Nephron (organoid): ENCODE measurements around the gene KRT39.
A peak's percentile ranks its signal among the peaks of the same experiment; 100 is the strongest.

ENCODE experiments used
- H3K27ac Mint-ChIP-seq, 3 experiments: 2 replicates each; pipeline ENCODE4 v1.8.0; 2020; ENCODE audit warnings: mixed read lengths in 3 of 3, mild to moderate bottlenecking in 2 of 3, moderate library complexity in 1 of 3
- H3K27me3 Mint-ChIP-seq: 2 replicates; pipeline ENCODE4 v1.8.0; 2021; ENCODE audit warnings: low read depth, mild to moderate bottlenecking, moderate library complexity, mixed read lengths
- H3K36me3 Mint-ChIP-seq: 2 replicates; pipeline ENCODE4 v1.8.0; 2020; ENCODE audit warnings: low read depth, mixed read lengths
- H3K4me1 Mint-ChIP-seq: 2 replicates; pipeline ENCODE4 v1.8.0; 2020; ENCODE audit warnings: mixed read lengths
- H3K4me3 Mint-ChIP-seq, 3 experiments: 2 replicates each; pipeline ENCODE4 v1.8.0; 2020; ENCODE audit warnings: mild to moderate bottlenecking in 3 of 3, mixed read lengths in 3 of 3, moderate library complexity in 2 of 3
- H3K9me3 Mint-ChIP-seq: 2 replicates; pipeline ENCODE4 v1.8.0; 2020; ENCODE audit warnings: mixed read lengths
- TF ChIP-seq, protein P1 (sequence below), 3 experiments: fragments of 200-600 bp; sonication (generic); IDR thresholded peaks; one replicate each; pipeline ENCODE4 v1.5.0; 2021; ENCODE audit warnings: antibody characterized with exemption in 3 of 3; ENCODE audit not compliant: unreplicated experiment in 3 of 3

KRT39 gene

DNA sequence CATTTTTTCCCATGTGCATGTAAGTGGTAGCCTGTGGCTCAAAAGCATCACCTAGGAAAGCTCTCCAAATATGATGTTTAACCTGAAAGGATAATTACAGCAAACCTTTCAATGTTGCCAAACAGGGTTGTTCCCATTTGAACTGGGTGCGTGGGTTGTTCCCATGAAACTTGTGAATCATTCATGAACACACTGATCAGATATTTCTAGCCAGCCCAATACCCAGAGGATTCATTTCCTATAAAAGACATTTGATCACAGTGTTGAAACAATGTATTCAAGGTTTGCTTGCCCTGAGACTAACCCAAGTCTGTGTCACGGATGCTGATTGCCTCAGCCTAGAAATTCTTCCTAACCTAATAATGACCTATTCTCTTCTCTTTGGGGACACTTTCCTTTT lies 12.9 kb downstream of the KRT39 start:
- Mint-ChIP-seq H3K4me3 (no peak overlapping the region), H3K36me3 (no peaks in the 10 kb centered on the region), H3K4me1 (peaks cover 70% of the 10 kb centered on the region), H3K27me3 (peaks cover 17% of the 10 kb centered on the region), H3K27ac (no peak overlapping the region), H3K9me3 (no peaks in the 10 kb centered on the region)
- TF ChIP-seq, protein P1, sequence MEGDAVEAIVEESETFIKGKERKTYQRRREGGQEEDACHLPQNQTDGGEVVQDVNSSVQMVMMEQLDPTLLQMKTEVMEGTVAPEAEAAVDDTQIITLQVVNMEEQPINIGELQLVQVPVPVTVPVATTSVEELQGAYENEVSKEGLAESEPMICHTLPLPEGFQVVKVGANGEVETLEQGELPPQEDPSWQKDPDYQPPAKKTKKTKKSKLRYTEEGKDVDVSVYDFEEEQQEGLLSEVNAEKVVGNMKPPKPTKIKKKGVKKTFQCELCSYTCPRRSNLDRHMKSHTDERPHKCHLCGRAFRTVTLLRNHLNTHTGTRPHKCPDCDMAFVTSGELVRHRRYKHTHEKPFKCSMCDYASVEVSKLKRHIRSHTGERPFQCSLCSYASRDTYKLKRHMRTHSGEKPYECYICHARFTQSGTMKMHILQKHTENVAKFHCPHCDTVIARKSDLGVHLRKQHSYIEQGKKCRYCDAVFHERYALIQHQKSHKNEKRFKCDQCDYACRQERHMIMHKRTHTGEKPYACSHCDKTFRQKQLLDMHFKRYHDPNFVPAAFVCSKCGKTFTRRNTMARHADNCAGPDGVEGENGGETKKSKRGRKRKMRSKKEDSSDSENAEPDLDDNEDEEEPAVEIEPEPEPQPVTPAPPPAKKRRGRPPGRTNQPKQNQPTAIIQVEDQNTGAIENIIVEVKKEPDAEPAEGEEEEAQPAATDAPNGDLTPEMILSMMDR (IDR thresholded peaks at IDR 0.05; ENCODE audit: unreplicated experiment in 3 of 3): no peak

DNA sequence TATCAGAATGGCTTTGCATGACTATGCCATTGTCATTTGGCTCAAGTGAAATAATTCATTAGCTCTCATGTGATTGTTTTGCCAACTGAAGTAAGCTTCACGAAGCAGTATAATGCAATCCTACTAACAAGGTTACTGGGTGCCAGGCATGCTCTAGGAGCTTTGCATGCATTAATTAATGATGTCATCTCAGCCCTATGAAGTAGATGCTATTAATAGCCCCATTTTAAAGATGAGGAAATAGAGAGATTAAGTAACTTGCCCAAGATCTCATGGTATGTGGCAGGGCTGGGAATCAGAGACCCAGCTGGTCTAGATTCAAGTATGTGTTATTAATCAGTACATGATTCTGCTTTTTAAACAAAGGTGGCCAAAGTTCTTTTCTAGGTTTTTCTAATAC lies 14.1 kb downstream of the KRT39 start:
- no peaks in the 10 kb centered on the region for H3K36me3 Mint-ChIP-seq
- H3K27ac Mint-ChIP-seq: no peak overlapping the region
- peaks cover 13% of the 10 kb centered on the region for H3K27me3 Mint-ChIP-seq
- H3K4me3 Mint-ChIP-seq: no peak overlapping the region
- H3K4me1 Mint-ChIP-seq: peaks cover 62% of the 10 kb centered on the region
- H3K9me3 Mint-ChIP-seq: no peaks in the 10 kb centered on the region
- TF ChIP-seq, protein P1 (IDR thresholded peaks at IDR 0.05; ENCODE audit: unreplicated experiment in 3 of 3): no peak

DNA sequence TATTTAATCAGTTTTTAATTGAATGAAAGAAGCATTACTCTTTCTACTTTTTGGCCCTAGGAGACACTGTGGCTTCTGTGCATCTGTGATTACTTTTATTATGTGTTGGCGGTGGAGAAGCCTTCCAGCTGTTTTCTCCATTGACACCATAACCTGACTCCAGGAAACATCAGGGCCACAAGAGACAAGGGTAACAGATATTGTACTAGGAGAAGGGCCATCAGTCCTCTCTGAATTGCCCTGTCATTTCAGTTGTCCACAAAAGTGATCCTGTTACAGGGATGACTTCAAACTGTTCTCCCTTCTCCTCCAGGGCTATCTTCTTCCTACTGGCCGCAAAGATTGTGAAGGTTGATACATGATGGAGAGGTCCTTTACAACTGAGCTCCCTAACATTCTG lies 14.6 kb downstream of the KRT39 start:
- peaks cover 13% of the 10 kb centered on the region for H3K27me3 Mint-ChIP-seq
- H3K27ac Mint-ChIP-seq: no peak overlapping the region
- TF ChIP-seq, protein P1 (IDR thresholded peaks at IDR 0.05; ENCODE audit: unreplicated experiment in 3 of 3): no peak
- H3K4me1 Mint-ChIP-seq: peaks cover 60% of the 10 kb centered on the region
- H3K36me3 Mint-ChIP-seq: no peaks in the 10 kb centered on the region
- H3K4me3 Mint-ChIP-seq: no peak overlapping the region
- no peaks in the 10 kb centered on the region for H3K9me3 Mint-ChIP-seq

DNA sequence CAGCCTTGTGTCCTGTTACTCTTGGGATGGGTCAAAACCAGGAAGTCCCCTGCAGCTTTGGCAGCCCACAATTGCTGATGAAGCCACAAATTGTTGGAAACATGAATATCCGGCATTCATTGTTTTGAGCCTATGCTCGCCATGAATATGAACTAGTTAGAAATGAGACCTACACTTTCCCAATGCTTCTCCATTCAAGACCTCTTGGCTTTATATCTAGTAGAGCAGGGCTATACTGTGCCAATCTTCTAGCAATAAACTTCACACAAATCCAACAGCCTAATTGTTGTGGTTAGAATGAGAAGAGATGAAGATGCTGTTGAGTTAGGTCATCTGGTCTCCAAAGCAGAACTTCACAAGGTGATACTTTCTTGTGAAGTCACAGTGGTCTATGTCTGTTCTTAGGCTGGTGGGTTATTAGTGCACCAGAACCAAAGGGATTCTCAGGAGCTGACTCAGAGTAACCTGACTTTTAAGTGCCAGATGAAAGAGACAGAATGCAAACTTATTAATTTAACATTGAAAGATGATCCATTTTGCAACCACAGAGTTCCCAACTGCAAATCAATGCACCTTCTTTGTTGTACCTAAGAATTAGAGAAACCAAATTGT lies 15.6 kb downstream of the KRT39 start:
- H3K4me1 Mint-ChIP-seq: peaks cover 56% of the 10 kb centered on the region
- H3K9me3 Mint-ChIP-seq: no peaks in the 10 kb centered on the region
- no peak overlapping the region for H3K4me3 Mint-ChIP-seq
- H3K27ac Mint-ChIP-seq: no peak overlapping the region
- peaks cover 13% of the 10 kb centered on the region for H3K27me3 Mint-ChIP-seq
- H3K36me3 Mint-ChIP-seq: no peaks in the 10 kb centered on the region
- TF ChIP-seq, protein P1 (IDR thresholded peaks at IDR 0.05; ENCODE audit: unreplicated experiment in 3 of 3): no peak

DNA sequence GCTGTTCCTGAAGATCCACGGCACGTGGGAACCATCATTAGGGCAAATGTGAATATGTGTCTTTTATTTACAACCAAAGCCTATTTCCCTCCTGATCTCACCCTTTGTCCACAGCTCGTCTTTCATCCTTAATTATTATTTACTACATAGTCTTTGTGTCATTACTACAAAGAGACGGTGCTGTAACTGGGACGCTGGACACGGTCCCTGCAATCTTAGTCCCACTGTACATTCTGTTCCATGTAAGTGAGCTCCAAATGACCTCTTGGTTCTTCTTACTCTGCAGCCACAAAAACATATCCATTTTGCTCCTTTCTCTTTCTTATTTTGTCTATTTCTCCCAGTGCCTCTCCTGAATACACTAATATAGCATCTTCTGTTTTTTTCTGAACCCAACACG lies 16.6 kb downstream of the KRT39 start:
- Mint-ChIP-seq H3K27me3 (peaks cover 13% of the 10 kb centered on the region), H3K36me3 (no peaks in the 10 kb centered on the region), H3K4me1 (peaks cover 48% of the 10 kb centered on the region)

DNA sequence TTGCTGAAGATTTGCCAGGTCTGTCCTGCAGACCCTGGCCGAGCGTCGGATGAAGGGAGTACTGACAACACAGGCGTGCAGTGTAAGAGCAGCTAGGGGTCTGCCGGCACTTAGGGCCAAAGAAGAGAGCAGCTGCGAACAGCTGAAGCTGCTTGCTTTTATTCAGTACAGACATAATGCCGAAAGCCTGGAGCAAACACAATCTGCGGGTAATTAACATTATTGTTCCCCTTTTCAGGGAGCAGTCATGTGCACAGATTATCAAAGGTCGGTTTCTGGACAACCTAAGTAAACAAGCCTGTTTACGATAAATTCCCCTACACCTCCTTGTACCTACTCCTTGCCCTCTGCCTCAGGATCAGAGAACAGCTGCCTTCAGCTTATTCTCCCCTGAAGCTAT lies 17.3 kb downstream of the KRT39 start:
- TF ChIP-seq, protein P1 (IDR thresholded peaks at IDR 0.05; ENCODE audit: unreplicated experiment in 3 of 3): no peak
- Mint-ChIP-seq H3K27ac (peak overlapping the region; percentile 4 to 53 (median 31)), H3K9me3 (peaks cover 2% of the 10 kb centered on the region), H3K27me3 (peaks cover 10% of the 10 kb centered on the region), H3K4me3 (no peak overlapping the region), H3K4me1 (peaks cover 45% of the 10 kb centered on the region), H3K36me3 (no peaks in the 10 kb centered on the region)

More for the DNA sequence above, 16.6 kb downstream of the KRT39 start:
- TF ChIP-seq, protein P1 (IDR thresholded peaks at IDR 0.05; ENCODE audit: unreplicated experiment in 3 of 3): no peak
- no peak overlapping the region for H3K4me3 Mint-ChIP-seq
- no peaks in the 10 kb centered on the region for H3K9me3 Mint-ChIP-seq
- H3K27ac Mint-ChIP-seq: peak overlapping the region in 2 of 3 experiments; percentile 6 to 12
